CD14-positive monocyte (primary cell): ENCODE measurements around the gene RSPRY1. TPM values are rescaled to one million over a fixed set of nuclear protein-coding genes. Genes with fewer than 3 reads are reported as not detected.
"Not testable (repeated sequence)": the region's sequence is repeated elsewhere in the genome, so short reads cannot be mapped to it uniquely, and the experiment has no call there.

ENCODE experiments used
- DNase-seq, 3 donors: peaks; one replicate each; pipeline ENCODE4 v3.0.0-alpha.2; 2011 to 2022
- H2AFZ ChIP-seq: 2 replicates; pipeline ENCODE4 v1.6.0; 2012; ENCODE audit warnings: mild to moderate bottlenecking, low read depth, low read length, inconsistent platforms; ENCODE audit not compliant: insufficient read depth, poor library complexity, severe bottlenecking
- H3K27ac ChIP-seq, 2 donors: 1 replicate in 1 of 2; 2 replicates in 1 of 2; pipeline ENCODE4 v1.5.1; 2012 to 2013; ENCODE audit warnings: low read length in 2 of 2, control low read depth in 1 of 2, inconsistent platforms in 1 of 2, low read depth in 1 of 2, mild to moderate bottlenecking in 1 of 2
- H3K27me3 ChIP-seq, 2 donors: one replicate each; pipeline versions ENCODE4 v1.6.0 to v1.6.1; 2011 to 2013; ENCODE audit warnings: low read length in 2 of 2; ENCODE audit not compliant: control insufficient read depth in 2 of 2, insufficient read depth in 2 of 2
- H3K36me3 ChIP-seq, 2 donors: replicated peaks in 1 of 2; 1 replicate in 1 of 2; 2 replicates in 1 of 2; pipeline versions ENCODE4 v1.5.1 to v1.6.1; 2012 to 2013; ENCODE audit warnings: low read length in 2 of 2, control low read depth in 1 of 2, inconsistent platforms in 1 of 2, mild to moderate bottlenecking in 1 of 2; ENCODE audit not compliant: insufficient read depth in 2 of 2, control insufficient read depth in 1 of 2
- H3K4me1 ChIP-seq, 2 donors: 1 replicate in 1 of 2; 2 replicates in 1 of 2; pipeline versions ENCODE4 v1.5.1 to v1.6.1; 2012 to 2013; ENCODE audit warnings: low read length in 2 of 2, control low read depth in 1 of 2, inconsistent platforms in 1 of 2, mild to moderate bottlenecking in 1 of 2, moderate library complexity in 1 of 2; ENCODE audit not compliant: insufficient read depth in 2 of 2, control insufficient read depth in 1 of 2
- H3K4me2 ChIP-seq: replicated peaks from 2 replicates; pipeline ENCODE3; 2012; ENCODE audit warnings: low read length, moderate library complexity, mild to moderate bottlenecking; ENCODE audit not compliant: poor library complexity, severe bottlenecking; ENCODE audit errors: extremely low read depth
- H3K4me3 ChIP-seq, 3 experiments: fragments of 200-600 bp in 1 of 3; sonication (generic) in 1 of 3; replicated peaks in 1 of 3; 1 replicate in 2 of 3; 2 replicates in 1 of 3; pipeline ENCODE4 v1.5.1; 2011 to 2013; ENCODE audit warnings: low read length in 3 of 3, mild to moderate bottlenecking in 3 of 3, control low read depth in 2 of 3, low read depth in 2 of 3, inconsistent platforms in 1 of 3, moderate library complexity in 1 of 3
- H3K79me2 ChIP-seq: 2 replicates; pipeline ENCODE4 v1.6.0; 2012; ENCODE audit warnings: mild to moderate bottlenecking, control low read depth, inconsistent platforms, low read length, moderate library complexity; ENCODE audit not compliant: insufficient read depth
- H3K9ac ChIP-seq: 2 replicates; pipeline ENCODE4 v1.6.0; 2017; ENCODE audit warnings: low read length, mild to moderate bottlenecking; ENCODE audit not compliant: insufficient read depth, poor library complexity, severe bottlenecking
- H3K9me3 ChIP-seq, 2 donors: replicated peaks in 1 of 2; 1 replicate in 1 of 2; 2 replicates in 1 of 2; pipeline versions ENCODE4 v1.5.1 to v1.6.1; 2012 to 2013; ENCODE audit warnings: low read length in 2 of 2, control low read depth in 1 of 2; ENCODE audit not compliant: control insufficient read depth in 1 of 2, insufficient read depth in 1 of 2
- H4K20me1 ChIP-seq: 2 replicates; pipeline ENCODE4 v1.6.0; 2012; ENCODE audit warnings: mild to moderate bottlenecking, low read length, control low read depth, moderate library complexity; ENCODE audit not compliant: insufficient read depth
- H3K27ac Mint-ChIP-seq, 7 donors: one replicate each; pipeline ENCODE4 v1.8.0; 2020; ENCODE audit warnings: mild to moderate bottlenecking in 7 of 7, mixed read lengths in 7 of 7, moderate library complexity in 6 of 7, inconsistent platforms in 2 of 7
- H3K27me3 Mint-ChIP-seq, 3 donors: one replicate each; pipeline ENCODE4 v1.8.0; 2021 to 2022; ENCODE audit warnings: low read depth in 3 of 3, mild to moderate bottlenecking in 3 of 3, mixed read lengths in 3 of 3, moderate library complexity in 3 of 3, inconsistent platforms in 1 of 3
- H3K36me3 Mint-ChIP-seq, 2 donors: one replicate each; pipeline ENCODE4 v1.8.0; 2020; ENCODE audit warnings: mixed read lengths in 2 of 2, inconsistent platforms in 1 of 2, mild to moderate bottlenecking in 1 of 2
- H3K4me1 Mint-ChIP-seq: one replicate; pipeline ENCODE4 v1.8.0; 2020; ENCODE audit warnings: mild to moderate bottlenecking, mixed read lengths
- H3K4me3 Mint-ChIP-seq, 2 donors: one replicate each; pipeline ENCODE4 v1.8.0; 2020; ENCODE audit warnings: mild to moderate bottlenecking in 2 of 2, mixed read lengths in 2 of 2, moderate library complexity in 1 of 2
- H3K9me3 Mint-ChIP-seq, 7 donors: one replicate each; pipeline ENCODE4 v1.8.0; 2020 to 2022; ENCODE audit warnings: mixed read lengths in 7 of 7, mild to moderate bottlenecking in 6 of 7, moderate library complexity in 6 of 7, inconsistent platforms in 2 of 7
- WGBS: methylation state at CpG from one replicate; pipeline ENCODE4 v1.1.5; 2013; ENCODE audit warnings: missing lambda C conversion rate; ENCODE audit not compliant: insufficient coverage; 5-methylcytosine and 5-hydroxymethylcytosine counted together
- intact Hi-C, 2 donors: fragments of 100-400 bp; cut with micrococcal nuclease; formaldehyde crosslinking; loops; one replicate each; pipeline versions ENCODE4 v1.15.0 to v1.15.1; 2023
- polyA plus RNA-seq, 3 donors: library from polyadenylated mRNA; depleted of rRNA in 1 of 3; unstranded in 2 of 3; stranded (reverse) in 1 of 3; fragments of 300-500 nt in 2 of 3; fragments of >200 nt in 1 of 3; fragmentation: Illumina TruSeq in 2 of 3; gene quantifications; 1 replicate in 2 of 3; 2 replicates in 1 of 3; pipeline ENCODE4 v1.2.3, GENCODE V29; 2012 to 2021
- TF ChIP-seq, protein P1 (sequence below): fragments of 200-600 bp; IDR thresholded peaks from one replicate; pipeline ENCODE4 v1.8.0; 2022; ENCODE audit warnings: antibody characterized with exemption, mild to moderate bottlenecking

RSPRY1 gene
- polyA plus RNA-seq, 3 donors, result 15.7 to 28.3 (median 21.3) TPM

DNA sequence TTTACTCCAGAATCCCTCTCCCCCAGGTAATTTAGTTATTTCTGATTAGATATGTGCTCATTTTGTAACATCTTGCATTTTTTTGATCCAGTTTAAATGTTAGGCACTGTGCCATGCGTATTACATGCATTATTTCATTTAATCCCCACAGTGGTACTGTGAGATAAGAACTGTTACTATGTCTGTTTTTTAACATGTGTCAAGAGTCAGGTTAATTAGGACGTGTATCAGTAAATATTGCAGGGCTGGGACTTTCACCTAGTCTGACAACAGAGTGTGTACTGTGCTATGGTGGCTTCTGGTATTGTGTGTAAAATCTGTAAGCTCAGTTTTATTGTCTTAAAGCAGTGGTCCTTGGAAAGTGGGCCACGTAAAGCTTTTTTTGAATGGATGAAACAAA is 10.6 kb downstream of the RSPRY1 start:
- Mint-ChIP-seq H3K27ac (no peak overlapping the region), H3K36me3 (peaks cover 10 to 22% of the 10 kb centered on the region in 2 donors), H3K4me3 (no peak overlapping the region), H3K4me1 (peaks cover 3% of the 10 kb centered on the region), H3K9me3 (peaks cover 0 to 2% (median 0%) of the 10 kb centered on the region in 7 donors), H3K27me3 (peaks cover 0 to 2% (median 1%) of the 10 kb centered on the region in 3 donors)
- H3K4me2 ChIP-seq, result no peak overlapping the region
- H2AFZ ChIP-seq, result no peak overlapping the region
- no peaks in the 10 kb centered on the region for H3K27me3 ChIP-seq
- H3K9me3 ChIP-seq, result no peaks in the 10 kb centered on the region
- TF ChIP-seq, protein P1, sequence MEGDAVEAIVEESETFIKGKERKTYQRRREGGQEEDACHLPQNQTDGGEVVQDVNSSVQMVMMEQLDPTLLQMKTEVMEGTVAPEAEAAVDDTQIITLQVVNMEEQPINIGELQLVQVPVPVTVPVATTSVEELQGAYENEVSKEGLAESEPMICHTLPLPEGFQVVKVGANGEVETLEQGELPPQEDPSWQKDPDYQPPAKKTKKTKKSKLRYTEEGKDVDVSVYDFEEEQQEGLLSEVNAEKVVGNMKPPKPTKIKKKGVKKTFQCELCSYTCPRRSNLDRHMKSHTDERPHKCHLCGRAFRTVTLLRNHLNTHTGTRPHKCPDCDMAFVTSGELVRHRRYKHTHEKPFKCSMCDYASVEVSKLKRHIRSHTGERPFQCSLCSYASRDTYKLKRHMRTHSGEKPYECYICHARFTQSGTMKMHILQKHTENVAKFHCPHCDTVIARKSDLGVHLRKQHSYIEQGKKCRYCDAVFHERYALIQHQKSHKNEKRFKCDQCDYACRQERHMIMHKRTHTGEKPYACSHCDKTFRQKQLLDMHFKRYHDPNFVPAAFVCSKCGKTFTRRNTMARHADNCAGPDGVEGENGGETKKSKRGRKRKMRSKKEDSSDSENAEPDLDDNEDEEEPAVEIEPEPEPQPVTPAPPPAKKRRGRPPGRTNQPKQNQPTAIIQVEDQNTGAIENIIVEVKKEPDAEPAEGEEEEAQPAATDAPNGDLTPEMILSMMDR, result no peak
- 83% methylated on average over 1 of the region's 3 CpGs for WGBS
- peaks cover 76% of the 10 kb centered on the region for H3K79me2 ChIP-seq
- H3K36me3 ChIP-seq, result peaks cover 2 to 8% of the 10 kb centered on the region in 2 donors
- intact Hi-C loops, result no loop called here
- DNase-seq, result no peak
- H4K20me1 ChIP-seq, result peaks cover 65% of the 10 kb centered on the region
- no peak overlapping the region for H3K9ac ChIP-seq
- H3K4me1 ChIP-seq, result no peaks in the 10 kb centered on the region
- H3K4me3 ChIP-seq, result no peak overlapping the region
- H3K27ac ChIP-seq, result no peak overlapping the region

DNA sequence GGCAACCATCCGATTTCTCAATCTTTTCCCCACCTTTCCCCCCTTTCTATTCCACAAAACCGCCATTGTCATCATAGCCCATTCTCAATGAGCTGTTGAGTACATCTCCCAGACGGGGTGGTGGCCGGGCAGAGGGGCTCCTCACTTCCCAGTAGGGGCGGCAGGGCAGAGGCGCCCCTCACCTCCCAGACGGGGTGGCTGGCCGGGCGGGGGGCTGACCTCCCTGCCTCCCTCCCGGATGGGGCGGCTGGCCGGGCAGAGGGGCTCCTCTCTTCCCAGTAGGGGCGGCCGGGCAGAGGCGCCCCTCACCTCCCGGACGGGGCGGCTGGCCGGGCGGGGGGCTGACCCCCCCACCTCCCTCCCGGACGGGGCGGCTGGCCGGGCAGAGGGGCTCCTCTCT is 14.2 kb downstream of the RSPRY1 start:
- H3K27ac Mint-ChIP-seq, H3K9me3 ChIP-seq, H3K27me3 Mint-ChIP-seq, DNase-seq, H3K4me1 Mint-ChIP-seq, H3K9ac ChIP-seq, H3K4me2 ChIP-seq, H3K27ac ChIP-seq, H3K27me3 ChIP-seq, intact Hi-C loops, H3K9me3 Mint-ChIP-seq, H3K4me3 Mint-ChIP-seq, H2AFZ ChIP-seq, H3K4me3 ChIP-seq, H3K4me1 ChIP-seq: not testable (repeated sequence)
- peaks cover 15 to 29% of the 10 kb centered on the region in 2 donors for H3K36me3 Mint-ChIP-seq
- 98% methylated on average over 6 of the region's 24 CpGs for WGBS
- peaks cover 12 to 26% of the 10 kb centered on the region in 2 donors for H3K36me3 ChIP-seq
- H4K20me1 ChIP-seq, result peaks cover 55% of the 10 kb centered on the region
- peaks cover 40% of the 10 kb centered on the region for H3K79me2 ChIP-seq

DNA sequence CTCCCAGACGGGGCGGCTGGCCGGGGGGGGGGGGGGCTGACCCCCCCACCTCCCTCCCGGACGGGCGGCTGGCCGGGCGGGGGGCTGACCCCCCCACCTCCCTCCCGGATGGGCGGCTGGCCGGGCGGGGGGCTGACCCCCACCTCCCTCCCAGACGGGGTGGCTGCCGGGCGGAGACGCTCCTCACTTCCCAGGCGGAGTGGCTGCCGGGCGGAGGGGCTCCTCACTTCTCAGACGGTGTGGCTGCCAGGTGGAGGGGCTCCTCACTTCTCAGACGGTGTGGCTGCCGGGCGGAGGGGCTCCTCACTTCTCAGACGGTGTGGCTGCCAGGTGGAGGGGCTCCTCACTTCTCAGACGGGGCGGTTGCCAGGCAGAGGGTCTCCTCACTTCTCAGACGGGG is 14.8 kb downstream of the RSPRY1 start:
- not testable (repeated sequence) for H3K4me1 Mint-ChIP-seq

More for the DNA sequence above, 14.8 kb downstream of the RSPRY1 start:
- H3K9me3 ChIP-seq, H3K27ac ChIP-seq, H2AFZ ChIP-seq, H3K9ac ChIP-seq, DNase-seq, H3K9me3 Mint-ChIP-seq, H3K4me3 ChIP-seq, H3K4me2 ChIP-seq, H3K27me3 Mint-ChIP-seq, intact Hi-C loops, H3K4me1 ChIP-seq, H3K27me3 ChIP-seq, H3K27ac Mint-ChIP-seq, H3K4me3 Mint-ChIP-seq: not testable (repeated sequence)
- Histone ChIP-seq H3K36me3 (peaks cover 18 to 32% of the 10 kb centered on the region in 2 donors), H4K20me1 (peaks cover 51% of the 10 kb centered on the region), H3K79me2 (peaks cover 36% of the 10 kb centered on the region)
- WGBS, result 94% methylated on average over 3 of the region's 27 CpGs
- H3K36me3 Mint-ChIP-seq, result peaks cover 21 to 32% of the 10 kb centered on the region in 2 donors
